ENCODE data around the gene UBE2QL1. TPM values are rescaled to one million over a fixed set of nuclear protein-coding genes. Genes with fewer than 3 reads are reported as not detected.

UBE2QL1 gene
- total RNA-seq, 1 experiment from 2014 or later, result not detected

DNA sequence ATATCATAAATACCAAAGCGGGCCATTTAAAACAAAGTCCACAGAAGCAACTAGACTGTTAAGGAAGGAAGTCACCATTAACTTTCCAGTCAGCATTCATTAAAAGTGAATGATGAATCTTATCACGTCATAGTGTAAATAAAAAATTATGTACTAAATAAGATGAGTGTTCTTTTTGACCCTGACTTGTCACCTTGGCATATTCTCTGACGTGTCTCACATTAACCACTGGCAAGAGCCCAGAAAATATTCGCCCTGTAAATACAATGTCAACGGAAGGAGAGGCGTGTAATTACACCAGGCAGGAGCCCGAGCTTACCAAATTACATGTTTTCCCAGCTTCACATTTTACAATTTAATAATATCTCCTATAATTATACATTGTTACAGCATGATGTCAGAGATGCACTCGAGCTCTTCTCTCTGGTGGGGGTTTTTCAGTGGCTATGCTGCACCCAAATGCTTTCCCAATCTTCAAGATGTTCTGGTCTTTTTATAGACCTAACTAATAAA is 29.3 kb upstream of the UBE2QL1 start:
- H3K27me3 ChIP-seq (ENCODE audit: insufficient read depth, low read length), result peaks cover 44% of the 10 kb centered on the region
- DNase-seq (ENCODE audit: low read depth, low spot score) (no peak), ATAC-seq (no peak)
- CTCF ChIA-PET, result no interaction called here
- H2AFZ ChIP-seq (ENCODE audit: low read depth, low read length, poor library complexity, severe bottlenecking), result no peak overlapping the region
- no peaks in the 10 kb centered on the region for H3K9me2 ChIP-seq (ENCODE audit: insufficient read depth)
- intact Hi-C loops (cut with micrococcal nuclease), result no loop called here
- no TSS peak for BruUV-seq (replicated peaks)
- TF ChIP-seq, protein P1, sequence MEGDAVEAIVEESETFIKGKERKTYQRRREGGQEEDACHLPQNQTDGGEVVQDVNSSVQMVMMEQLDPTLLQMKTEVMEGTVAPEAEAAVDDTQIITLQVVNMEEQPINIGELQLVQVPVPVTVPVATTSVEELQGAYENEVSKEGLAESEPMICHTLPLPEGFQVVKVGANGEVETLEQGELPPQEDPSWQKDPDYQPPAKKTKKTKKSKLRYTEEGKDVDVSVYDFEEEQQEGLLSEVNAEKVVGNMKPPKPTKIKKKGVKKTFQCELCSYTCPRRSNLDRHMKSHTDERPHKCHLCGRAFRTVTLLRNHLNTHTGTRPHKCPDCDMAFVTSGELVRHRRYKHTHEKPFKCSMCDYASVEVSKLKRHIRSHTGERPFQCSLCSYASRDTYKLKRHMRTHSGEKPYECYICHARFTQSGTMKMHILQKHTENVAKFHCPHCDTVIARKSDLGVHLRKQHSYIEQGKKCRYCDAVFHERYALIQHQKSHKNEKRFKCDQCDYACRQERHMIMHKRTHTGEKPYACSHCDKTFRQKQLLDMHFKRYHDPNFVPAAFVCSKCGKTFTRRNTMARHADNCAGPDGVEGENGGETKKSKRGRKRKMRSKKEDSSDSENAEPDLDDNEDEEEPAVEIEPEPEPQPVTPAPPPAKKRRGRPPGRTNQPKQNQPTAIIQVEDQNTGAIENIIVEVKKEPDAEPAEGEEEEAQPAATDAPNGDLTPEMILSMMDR (IDR thresholded peaks at IDR 0.05 in 2 of 3, conservative IDR thresholded peaks at IDR 0.05 in 1 of 3; ENCODE audit: borderline replicate concordance in 1 of 3, insufficient read depth in 1 of 3, low read depth in 2 of 3, low read length in 2 of 3), result no peak
- TF ChIP-seq CBX3 (IDR thresholded peaks at IDR 0.05; ENCODE audit: low read depth) (no peak), SIN3A (IDR thresholded peaks at IDR 0.05; ENCODE audit: low read depth) (no peak), FOSL1 (IDR thresholded peaks at IDR 0.05; ENCODE audit: low read depth) (no peak), EZH2 (IDR thresholded peaks at IDR 0.05) (no peak), ELF1 (IDR thresholded peaks at IDR 0.05; ENCODE audit: borderline replicate concordance, low read depth) (no peak), ZFX (IDR thresholded peaks at IDR 0.05) (no peak), TCF7L2 (IDR thresholded peaks at IDR 0.05; ENCODE audit: borderline replicate concordance, extremely low read depth, insufficient read depth, insufficient read length) (no peak), EZH2phosphoT487 (IDR thresholded peaks at IDR 0.05; ENCODE audit: borderline replicate concordance) (no peak), ZNF274 (IDR thresholded peaks at IDR 0.05; ENCODE audit: low read depth, low read length) (no peak), SP1 (IDR thresholded peaks at IDR 0.05; ENCODE audit: low read depth) (no peak), YY1 (IDR thresholded peaks at IDR 0.05; ENCODE audit: extremely low read depth, insufficient replicate concordance, low read depth, low read length) (no peak), CEBPB (IDR thresholded peaks at IDR 0.05; ENCODE audit: low read depth) (no peak), JUND (IDR thresholded peaks at IDR 0.05) (no peak), EGR1 (IDR thresholded peaks at IDR 0.05; ENCODE audit: low read depth) (no peak), POLR2A (IDR thresholded peaks at IDR 0.05; ENCODE audit: borderline replicate concordance, extremely low read depth, insufficient read depth, insufficient read length) (no peak), RAD21 (IDR thresholded peaks at IDR 0.05; ENCODE audit: low read depth) (no peak)
- TF ChIP-seq, protein P2, sequence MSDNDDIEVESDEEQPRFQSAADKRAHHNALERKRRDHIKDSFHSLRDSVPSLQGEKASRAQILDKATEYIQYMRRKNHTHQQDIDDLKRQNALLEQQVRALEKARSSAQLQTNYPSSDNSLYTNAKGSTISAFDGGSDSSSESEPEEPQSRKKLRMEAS (IDR thresholded peaks at IDR 0.05), result no peak
- TF ChIP-seq, protein P3, sequence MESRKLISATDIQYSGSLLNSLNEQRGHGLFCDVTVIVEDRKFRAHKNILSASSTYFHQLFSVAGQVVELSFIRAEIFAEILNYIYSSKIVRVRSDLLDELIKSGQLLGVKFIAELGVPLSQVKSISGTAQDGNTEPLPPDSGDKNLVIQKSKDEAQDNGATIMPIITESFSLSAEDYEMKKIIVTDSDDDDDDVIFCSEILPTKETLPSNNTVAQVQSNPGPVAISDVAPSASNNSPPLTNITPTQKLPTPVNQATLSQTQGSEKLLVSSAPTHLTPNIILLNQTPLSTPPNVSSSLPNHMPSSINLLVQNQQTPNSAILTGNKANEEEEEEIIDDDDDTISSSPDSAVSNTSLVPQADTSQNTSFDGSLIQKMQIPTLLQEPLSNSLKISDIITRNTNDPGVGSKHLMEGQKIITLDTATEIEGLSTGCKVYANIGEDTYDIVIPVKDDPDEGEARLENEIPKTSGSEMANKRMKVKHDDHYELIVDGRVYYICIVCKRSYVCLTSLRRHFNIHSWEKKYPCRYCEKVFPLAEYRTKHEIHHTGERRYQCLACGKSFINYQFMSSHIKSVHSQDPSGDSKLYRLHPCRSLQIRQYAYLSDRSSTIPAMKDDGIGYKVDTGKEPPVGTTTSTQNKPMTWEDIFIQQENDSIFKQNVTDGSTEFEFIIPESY (IDR thresholded peaks at IDR 0.05; ENCODE audit: extremely low read depth, insufficient replicate concordance, low read length), result no peak
- TF ChIP-seq, protein P4, sequence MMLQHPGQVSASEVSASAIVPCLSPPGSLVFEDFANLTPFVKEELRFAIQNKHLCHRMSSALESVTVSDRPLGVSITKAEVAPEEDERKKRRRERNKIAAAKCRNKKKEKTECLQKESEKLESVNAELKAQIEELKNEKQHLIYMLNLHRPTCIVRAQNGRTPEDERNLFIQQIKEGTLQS (IDR thresholded peaks at IDR 0.05), result no peak
- POLR2A ChIA-PET, result no interaction called here
- H3K4me1 ChIP-seq (ENCODE audit: control insufficient read depth in 1 of 2, insufficient read depth in 2 of 2, low read length in 2 of 2), result no peaks in the 10 kb centered on the region
- H3K36me3 ChIP-seq (ENCODE audit: control insufficient read depth in 1 of 2, insufficient read depth in 2 of 2, low read length in 2 of 2), result no peaks in the 10 kb centered on the region
- H3K4me2 ChIP-seq (ENCODE audit: low read length), result no peak overlapping the region
- no peak overlapping the region for H3K27ac ChIP-seq (ENCODE audit: low read depth, low read length)
- H3K9ac ChIP-seq (ENCODE audit: low read length), result no peak overlapping the region
- RAD21 ChIA-PET (ENCODE audit: low non-redundant PET in 1 of 2, low total read pairs in 2 of 2, uncharacterized antibody in 2 of 2, unreplicated experiment in 2 of 2), result no interaction called here
- no peaks in the 10 kb centered on the region for H4K20me1 ChIP-seq (ENCODE audit: insufficient read depth)
- no peaks in the 10 kb centered on the region for H3K9me3 ChIP-seq (ENCODE audit: control insufficient read depth in 1 of 2, insufficient read depth in 1 of 2, low read depth in 1 of 2, low read length in 2 of 2)
- no peak overlapping the region for H3K4me3 ChIP-seq (replicated peaks in 1 of 2; ENCODE audit: low read depth in 1 of 2, low read length in 2 of 2)
- no peaks in the 10 kb centered on the region for H3K79me2 ChIP-seq (ENCODE audit: insufficient read depth, low read length)

All from HCT116 (cell line).